ENCODE results near the gene SLC29A3. TPM values are rescaled to one million over a fixed set of nuclear protein-coding genes. Genes with fewer than 3 reads are reported as not detected.

SLC29A3 gene
- total RNA-seq, 1 experiment from 2014 or later: 9.2 TPM

GRCh38 chr10:71286521-71287294 is 32.4 kb upstream of the SLC29A3 start:
- no peak overlapping the region for H3K4me2 ChIP-seq (ENCODE audit: insufficient read depth, insufficient read length, low read length)
- no peaks in the 10 kb centered on the region for H3K23me2 ChIP-seq (ENCODE audit: insufficient read length, low read depth, low read length, poor library complexity, severe bottlenecking)
- no peaks in the 10 kb centered on the region for H3K4me1 ChIP-seq (ENCODE audit: insufficient read depth, low read length)
- H3K27ac ChIP-seq (ENCODE audit: insufficient read length, low read depth, low read length): no peak overlapping the region
- H3K4ac ChIP-seq (ENCODE audit: low read depth, low read length): no peak overlapping the region
- H3K27ac Mint-ChIP-seq: no peak overlapping the region
- H4K20me1 ChIP-seq (ENCODE audit: control insufficient read depth, insufficient read depth, insufficient read length): no peaks in the 10 kb centered on the region
- no peak overlapping the region for H2BK12ac ChIP-seq (ENCODE audit: insufficient read length, low read depth, low read length)
- no peaks in the 10 kb centered on the region for H3K79me1 ChIP-seq (ENCODE audit: insufficient read depth, low read depth, low read length, poor library complexity, severe bottlenecking)
- H2BK120ac ChIP-seq (ENCODE audit: low read depth, low read length, poor library complexity, severe bottlenecking): no peak overlapping the region
- peaks cover 19 to 63% (median 43%) of the 10 kb centered on the region in 3 experiments for H3K36me3 Mint-ChIP-seq (ENCODE audit: insufficient read depth in 1 of 3, low read depth in 3 of 3)
- H3K9me3 ChIP-seq (ENCODE audit: control insufficient read depth, low read depth, low read length): no peaks in the 10 kb centered on the region
- DNase-seq: no peak
- no peak overlapping the region for H2BK20ac ChIP-seq (ENCODE audit: low read depth, low read length, poor library complexity, severe bottlenecking)
- no peak overlapping the region for H4K91ac ChIP-seq (ENCODE audit: insufficient read length, low read depth, low read length)
- H2AFZ ChIP-seq (ENCODE audit: low read length): no peak overlapping the region
- H4K8ac ChIP-seq (replicated peaks; ENCODE audit: insufficient read length, low read depth, low read length): no peak overlapping the region
- H4K5ac ChIP-seq (ENCODE audit: insufficient read length, low read depth, low read length): no peak overlapping the region
- H3K18ac ChIP-seq (ENCODE audit: insufficient read length, low read depth, low read length): no peak overlapping the region
- H3K27me3 ChIP-seq (ENCODE audit: insufficient read depth, low read length): no peaks in the 10 kb centered on the region
- H3K79me2 ChIP-seq (ENCODE audit: insufficient read depth, low read length): no peaks in the 10 kb centered on the region
- H2BK15ac ChIP-seq (ENCODE audit: low read depth, low read length): no peak overlapping the region
- H3K9me3 Mint-ChIP-seq: no peaks in the 10 kb centered on the region
- no peak overlapping the region for H3K9ac ChIP-seq (ENCODE audit: extremely low read depth, insufficient read length, low read length)
- H3K4me3 Mint-ChIP-seq: no peak overlapping the region
- no peak overlapping the region for H3T11ph ChIP-seq (ENCODE audit: low read length)
- peaks cover 9 to 13% of the 10 kb centered on the region in 2 experiments for H3K4me1 Mint-ChIP-seq
- WGBS (ENCODE audit: extremely low coverage, insufficient read length, low lambda C conversion rate): no CpG with 5 or more reads among the region's 17 CpGs
- no peak overlapping the region for H2AK5ac ChIP-seq (ENCODE audit: insufficient read length, low read length)
- no peaks in the 10 kb centered on the region; the same call in 1 of the 2 replicates for H3K27me3 Mint-ChIP-seq (ENCODE audit: low read depth)
- no peak overlapping the region for H2BK5ac ChIP-seq (ENCODE audit: insufficient read length, low read length)
- no peak for TF ChIP-seq CTCF (conservative IDR thresholded peaks at IDR 0.05)
- H3K14ac ChIP-seq (ENCODE audit: insufficient read depth, low read length): no peak overlapping the region
- H3K23ac ChIP-seq (ENCODE audit: insufficient read length, low read depth, low read length): no peak overlapping the region
- no peak overlapping the region for H3K56ac ChIP-seq (ENCODE audit: insufficient read length, low read depth, low read length)

All from H9 (cell line).